Measurements from ENCODE around the gene SCN5A. TPM values are rescaled to one million over a fixed set of nuclear protein-coding genes. Genes with fewer than 3 reads are reported as not detected.

Gene SCN5A
- total RNA-seq, 1 experiment from 2014 or later = 0.16 TPM

DNA sequence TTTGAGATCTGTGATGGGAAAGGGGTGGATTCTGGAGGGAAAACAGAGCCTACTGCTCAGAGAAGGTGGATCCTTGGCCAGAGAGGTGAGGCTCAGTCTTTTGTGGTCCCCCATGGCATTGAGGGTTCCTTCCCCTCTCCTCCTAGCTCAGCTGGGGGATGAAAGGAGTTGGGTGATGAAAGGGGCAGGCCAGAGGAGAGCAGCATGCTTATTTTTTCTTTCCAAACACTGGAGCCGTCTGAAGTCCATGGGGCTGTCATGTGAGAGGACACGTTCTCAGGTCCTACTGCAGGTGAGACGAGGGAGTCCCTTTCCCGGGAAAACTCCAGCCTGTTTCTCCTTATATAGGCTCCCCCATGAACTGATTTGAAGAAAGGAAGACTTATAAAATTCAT is 71.4 kb downstream of the SCN5A start:
- no peak overlapping the region for H3K27ac Mint-ChIP-seq (ENCODE audit: unreplicated experiment)
- TF ChIP-seq, protein P1, sequence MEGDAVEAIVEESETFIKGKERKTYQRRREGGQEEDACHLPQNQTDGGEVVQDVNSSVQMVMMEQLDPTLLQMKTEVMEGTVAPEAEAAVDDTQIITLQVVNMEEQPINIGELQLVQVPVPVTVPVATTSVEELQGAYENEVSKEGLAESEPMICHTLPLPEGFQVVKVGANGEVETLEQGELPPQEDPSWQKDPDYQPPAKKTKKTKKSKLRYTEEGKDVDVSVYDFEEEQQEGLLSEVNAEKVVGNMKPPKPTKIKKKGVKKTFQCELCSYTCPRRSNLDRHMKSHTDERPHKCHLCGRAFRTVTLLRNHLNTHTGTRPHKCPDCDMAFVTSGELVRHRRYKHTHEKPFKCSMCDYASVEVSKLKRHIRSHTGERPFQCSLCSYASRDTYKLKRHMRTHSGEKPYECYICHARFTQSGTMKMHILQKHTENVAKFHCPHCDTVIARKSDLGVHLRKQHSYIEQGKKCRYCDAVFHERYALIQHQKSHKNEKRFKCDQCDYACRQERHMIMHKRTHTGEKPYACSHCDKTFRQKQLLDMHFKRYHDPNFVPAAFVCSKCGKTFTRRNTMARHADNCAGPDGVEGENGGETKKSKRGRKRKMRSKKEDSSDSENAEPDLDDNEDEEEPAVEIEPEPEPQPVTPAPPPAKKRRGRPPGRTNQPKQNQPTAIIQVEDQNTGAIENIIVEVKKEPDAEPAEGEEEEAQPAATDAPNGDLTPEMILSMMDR (IDR thresholded peaks at IDR 0.05; ENCODE audit: insufficient read depth in 1 of 2, low read depth in 1 of 2, low read length in 1 of 2, severe bottlenecking in 1 of 2, unreplicated experiment in 1 of 2) = no peak
- Histone ChIP-seq H3K4me3 (ENCODE audit: low read depth, low read length) (no peak overlapping the region), H3K27me3 (replicated peaks; ENCODE audit: control insufficient read depth, insufficient read depth, low read length) (peaks cover 1% of the 10 kb centered on the region; the same call in 1 of the 2 replicates), H3K9me3 (no peaks in the 10 kb centered on the region), H3K36me3 (ENCODE audit: control insufficient read depth, insufficient read depth, low read length) (no peaks in the 10 kb centered on the region), H3K4me1 (no peaks in the 10 kb centered on the region)
- no peaks in the 10 kb centered on the region for H3K36me3 Mint-ChIP-seq (ENCODE audit: insufficient read depth, unreplicated experiment)
- intact Hi-C loops (cut with micrococcal nuclease; ENCODE audit: unreplicated experiment) = no loop called here
- no TSS peak for BruUV-seq (replicated peaks)
- POLR2A ChIA-PET = no interaction called here
- no peaks in the 10 kb centered on the region for H3K9me3 Mint-ChIP-seq (ENCODE audit: unreplicated experiment)
- no peak for DNase-seq
- H3K27me3 Mint-ChIP-seq (ENCODE audit: insufficient read depth, unreplicated experiment) = peaks cover 2% of the 10 kb centered on the region
- no peaks in the 10 kb centered on the region for H3K4me1 Mint-ChIP-seq (ENCODE audit: low read depth, unreplicated experiment)
- CTCF ChIA-PET = no interaction called here
- no peak overlapping the region for H3K4me3 Mint-ChIP-seq (ENCODE audit: unreplicated experiment)

DNA sequence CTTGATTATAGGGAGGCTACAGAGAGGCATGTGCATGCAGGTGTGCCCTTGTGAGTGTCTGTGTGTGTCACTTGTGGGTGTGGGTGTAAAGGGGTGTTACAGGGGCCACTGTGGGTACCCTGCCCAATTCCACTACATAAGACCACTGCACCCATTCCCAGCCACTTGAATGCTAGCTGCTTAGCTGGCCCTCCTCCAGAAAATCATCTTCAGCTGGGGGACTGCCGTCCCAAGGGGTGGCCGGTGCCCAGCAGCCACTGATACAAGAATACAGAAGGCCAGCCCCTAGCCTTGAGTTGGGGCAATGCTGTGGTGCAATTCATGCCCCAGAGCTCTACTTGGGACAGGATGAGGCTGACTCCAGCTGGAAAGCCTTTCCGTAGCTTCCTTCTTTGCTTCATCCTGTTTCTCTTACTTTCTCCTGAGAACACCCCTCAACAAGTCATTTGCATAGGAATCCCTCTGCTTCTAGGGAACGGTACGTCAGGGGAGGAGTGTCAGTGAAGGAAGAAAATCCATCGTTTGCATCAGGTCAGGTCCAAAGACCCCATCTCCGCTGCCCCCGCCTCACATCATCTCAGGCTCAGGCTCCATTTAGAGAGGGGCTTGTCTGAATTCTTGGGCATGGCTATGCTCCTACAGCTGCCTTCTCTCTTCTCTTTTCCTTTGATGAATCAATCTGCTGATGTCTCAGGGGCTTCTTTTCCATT is 72.0 kb downstream of the SCN5A start:
- Histone ChIP-seq H3K36me3 (ENCODE audit: control insufficient read depth, insufficient read depth, low read length) (no peaks in the 10 kb centered on the region), H3K27me3 (replicated peaks; ENCODE audit: control insufficient read depth, insufficient read depth, low read length) (peaks cover 1% of the 10 kb centered on the region; the same call in 1 of the 2 replicates), H3K4me3 (ENCODE audit: low read depth, low read length) (no peak overlapping the region), H3K4me1 (no peaks in the 10 kb centered on the region), H3K9me3 (no peaks in the 10 kb centered on the region)
- Mint-ChIP-seq H3K4me1 (ENCODE audit: low read depth, unreplicated experiment) (no peaks in the 10 kb centered on the region), H3K9me3 (ENCODE audit: unreplicated experiment) (no peaks in the 10 kb centered on the region), H3K4me3 (ENCODE audit: unreplicated experiment) (no peak overlapping the region), H3K27me3 (ENCODE audit: insufficient read depth, unreplicated experiment) (peaks cover 2% of the 10 kb centered on the region), H3K27ac (ENCODE audit: unreplicated experiment) (no peak overlapping the region), H3K36me3 (ENCODE audit: insufficient read depth, unreplicated experiment) (no peaks in the 10 kb centered on the region)
- ChIA-PET CTCF (no interaction called here), POLR2A (no interaction called here)
- intact Hi-C loops (cut with micrococcal nuclease; ENCODE audit: unreplicated experiment) = no loop called here
- TF ChIP-seq, protein P1 (IDR thresholded peaks at IDR 0.05; ENCODE audit: insufficient read depth in 1 of 2, low read depth in 1 of 2, low read length in 1 of 2, severe bottlenecking in 1 of 2, unreplicated experiment in 1 of 2) = no peak
- BruUV-seq (replicated peaks) = no TSS peak
- DNase-seq = no peak

DNA sequence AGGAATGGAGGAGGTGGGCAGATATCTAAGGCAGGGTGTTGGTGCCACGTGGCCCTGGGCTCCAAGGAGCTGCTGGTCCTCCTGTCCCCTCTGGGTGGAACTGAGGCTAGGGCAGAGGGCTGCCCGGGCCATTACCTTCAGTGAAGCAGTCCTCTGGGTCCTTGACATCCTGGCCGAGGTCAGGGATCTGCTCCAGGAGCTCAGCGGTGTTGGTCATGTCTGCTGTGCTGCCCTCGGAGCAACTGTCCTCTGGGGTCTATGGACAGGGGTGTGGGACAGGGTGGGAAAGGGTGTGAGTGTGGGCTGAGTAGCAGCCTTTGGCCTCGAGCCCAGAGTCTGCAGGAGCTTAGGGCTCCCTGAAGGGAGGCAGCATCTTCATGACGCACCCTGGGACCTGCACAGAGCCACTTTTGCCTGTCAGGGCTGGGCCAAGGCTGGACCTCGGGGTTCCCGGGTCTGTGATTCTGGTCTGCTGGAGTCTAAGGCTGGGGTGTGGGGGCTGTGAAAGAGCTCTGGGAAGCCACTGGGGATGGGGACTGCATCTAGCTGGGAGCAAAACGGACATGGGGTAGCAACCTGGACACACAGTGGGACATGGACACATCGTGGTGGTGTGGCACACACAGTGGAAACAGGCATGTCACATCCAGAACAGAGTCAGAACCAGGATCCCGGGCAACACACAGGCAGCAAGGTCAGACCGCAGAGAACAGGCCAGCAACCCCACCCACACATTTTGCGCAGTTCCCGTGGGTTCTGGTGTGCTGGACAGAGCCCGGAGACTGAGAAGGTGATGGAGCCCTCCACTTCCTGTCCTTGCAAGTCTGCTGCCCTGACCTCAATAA is 72.7 kb downstream of the SCN5A start:
- H3K4me3 Mint-ChIP-seq (ENCODE audit: unreplicated experiment) = no peak overlapping the region
- no TSS peak for BruUV-seq (replicated peaks)

More for the DNA sequence above, 72.7 kb downstream of the SCN5A start:
- TF ChIP-seq, protein P1 (IDR thresholded peaks at IDR 0.05; ENCODE audit: insufficient read depth in 1 of 2, low read depth in 1 of 2, low read length in 1 of 2, severe bottlenecking in 1 of 2, unreplicated experiment in 1 of 2) = no peak
- Mint-ChIP-seq H3K27me3 (ENCODE audit: insufficient read depth, unreplicated experiment) (peaks cover 2% of the 10 kb centered on the region), H3K4me1 (ENCODE audit: low read depth, unreplicated experiment) (no peaks in the 10 kb centered on the region), H3K36me3 (ENCODE audit: insufficient read depth, unreplicated experiment) (no peaks in the 10 kb centered on the region), H3K9me3 (ENCODE audit: unreplicated experiment) (no peaks in the 10 kb centered on the region), H3K27ac (ENCODE audit: unreplicated experiment) (no peak overlapping the region)
- POLR2A ChIA-PET = no interaction called here
- CTCF ChIA-PET = no interaction called here
- no peaks in the 10 kb centered on the region for H3K36me3 ChIP-seq (ENCODE audit: control insufficient read depth, insufficient read depth, low read length)
- no peak for DNase-seq
- H3K4me1 ChIP-seq = no peaks in the 10 kb centered on the region
- no peaks in the 10 kb centered on the region for H3K9me3 ChIP-seq
- no peak overlapping the region for H3K4me3 ChIP-seq (ENCODE audit: low read depth, low read length)
- intact Hi-C loops (cut with micrococcal nuclease; ENCODE audit: unreplicated experiment) = no loop called here
- peaks cover 1% of the 10 kb centered on the region; the same call in 1 of the 2 replicates for H3K27me3 ChIP-seq (replicated peaks; ENCODE audit: control insufficient read depth, insufficient read depth, low read length)
